Naive B cell (primary cell): ENCODE measurements around the gene NRXN2. TPM values are rescaled to one million over a fixed set of nuclear protein-coding genes. Genes with fewer than 3 reads are reported as not detected.

Source experiments
- ATAC-seq, 2 donors: fragments of 150-1000 bp; cut with Tn5 transposase; 2 replicates each; pipeline ENCODE4 v1.10.0; 2021; ENCODE audit warnings: low read depth in 2 of 2, mild to moderate bottlenecking in 2 of 2, moderate library complexity in 2 of 2
- DNase-seq: peaks from one replicate; pipeline ENCODE4 v3.0.0; 2022
- H3K27ac Mint-ChIP-seq, 6 donors: one replicate each; pipeline ENCODE4 v1.8.0; 2020 to 2022; ENCODE audit warnings: mild to moderate bottlenecking in 6 of 6, mixed read lengths in 6 of 6, moderate library complexity in 5 of 6, inconsistent platforms in 2 of 6
- H3K27me3 Mint-ChIP-seq, 3 donors: one replicate each; pipeline ENCODE4 v1.8.0; 2021 to 2022; ENCODE audit warnings: mixed read lengths in 3 of 3, mild to moderate bottlenecking in 1 of 3
- H3K36me3 Mint-ChIP-seq, 2 donors: one replicate each; pipeline ENCODE4 v1.8.0; 2020 to 2022; ENCODE audit warnings: mixed read lengths in 2 of 2, inconsistent platforms in 1 of 2, mild to moderate bottlenecking in 1 of 2
- H3K4me1 Mint-ChIP-seq, 3 donors: one replicate each; pipeline ENCODE4 v1.8.0; 2020 to 2022; ENCODE audit warnings: mixed read lengths in 3 of 3, inconsistent platforms in 1 of 3, mild to moderate bottlenecking in 1 of 3, moderate library complexity in 1 of 3
- H3K4me3 Mint-ChIP-seq, 8 donors: one replicate each; pipeline ENCODE4 v1.8.0; 2020 to 2022; ENCODE audit warnings: mild to moderate bottlenecking in 8 of 8, mixed read lengths in 8 of 8, moderate library complexity in 8 of 8, inconsistent platforms in 2 of 8
- H3K9me3 Mint-ChIP-seq, 7 donors: one replicate each; pipeline ENCODE4 v1.8.0; 2020 to 2022; ENCODE audit warnings: mixed read lengths in 7 of 7, mild to moderate bottlenecking in 5 of 7, inconsistent platforms in 2 of 7, moderate library complexity in 1 of 7
- polyA plus RNA-seq, 6 donors: library from polyadenylated mRNA; unstranded; fragments of 300-500 nt; fragmentation: Illumina TruSeq; gene quantifications; one replicate each; pipeline ENCODE4 v1.2.3, GENCODE V29; 2021; ENCODE audit warnings: low read depth in 6 of 6

NRXN2 gene
- polyA plus RNA-seq, 6 donors from 2014 or later, result not detected

DNA sequence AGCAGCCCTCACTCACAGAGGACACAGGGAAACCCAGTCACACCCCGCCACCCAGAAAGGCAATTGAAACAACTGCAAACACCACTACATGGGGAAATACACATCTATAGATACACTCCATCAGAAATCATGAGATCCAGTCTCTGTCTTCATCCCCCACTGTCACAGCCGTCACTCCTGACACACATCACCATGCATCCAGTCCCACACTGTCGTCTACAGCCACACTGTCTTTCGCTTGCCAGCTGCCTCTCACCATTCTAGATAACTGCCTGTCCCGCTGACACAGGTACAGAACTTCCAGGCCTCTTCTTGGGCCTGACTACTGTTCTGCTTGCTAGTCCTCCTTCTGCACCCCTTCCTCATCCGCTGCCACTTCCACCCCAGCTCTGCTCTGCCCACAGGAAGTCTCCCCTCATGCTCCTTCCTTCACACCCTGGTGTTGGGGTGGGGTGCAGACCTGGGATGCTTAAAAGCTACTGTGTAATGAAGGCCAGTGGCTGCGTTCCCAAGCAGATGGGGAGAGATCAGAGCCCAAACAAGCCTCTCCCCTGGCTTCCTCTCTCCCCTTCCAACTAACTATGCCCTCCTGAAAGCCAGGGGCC is 89.3 kb downstream of the NRXN2 start:
- peak overlapping the region in 1 of 8 donors; percentile 2 for H3K4me3 Mint-ChIP-seq
- H3K4me1 Mint-ChIP-seq, result peaks cover 22 to 27% (median 24%) of the 10 kb centered on the region in 3 donors
- no peak for DNase-seq
- no peak for ATAC-seq
- peak overlapping the region in 1 of 6 donors; percentile 47 for H3K27ac Mint-ChIP-seq
- H3K27me3 Mint-ChIP-seq, result peaks cover 11 to 20% (median 17%) of the 10 kb centered on the region in 3 donors
- no peaks in the 10 kb centered on the region for H3K9me3 Mint-ChIP-seq
- no peaks in the 10 kb centered on the region for H3K36me3 Mint-ChIP-seq

GRCh38 chr11:64632654-64633053 is 90.3 kb downstream of the NRXN2 start:
- H3K9me3 Mint-ChIP-seq, result no peaks in the 10 kb centered on the region

GRCh38 chr11:64632237-64632636 is 90.8 kb downstream of the NRXN2 start:
- no peaks in the 10 kb centered on the region for H3K36me3 Mint-ChIP-seq
- H3K27me3 Mint-ChIP-seq, result peaks cover 11 to 20% (median 17%) of the 10 kb centered on the region in 3 donors

More at GRCh38 chr11:64632654-64633053, 90.3 kb downstream of the NRXN2 start:
- Mint-ChIP-seq H3K27ac (no peak overlapping the region), H3K27me3 (peaks cover 11 to 20% (median 17%) of the 10 kb centered on the region in 3 donors), H3K4me3 (no peak overlapping the region), H3K36me3 (no peaks in the 10 kb centered on the region), H3K4me1 (peaks cover 19 to 25% (median 24%) of the 10 kb centered on the region in 3 donors)
- ATAC-seq (no peak), DNase-seq (no peak)

DNA sequence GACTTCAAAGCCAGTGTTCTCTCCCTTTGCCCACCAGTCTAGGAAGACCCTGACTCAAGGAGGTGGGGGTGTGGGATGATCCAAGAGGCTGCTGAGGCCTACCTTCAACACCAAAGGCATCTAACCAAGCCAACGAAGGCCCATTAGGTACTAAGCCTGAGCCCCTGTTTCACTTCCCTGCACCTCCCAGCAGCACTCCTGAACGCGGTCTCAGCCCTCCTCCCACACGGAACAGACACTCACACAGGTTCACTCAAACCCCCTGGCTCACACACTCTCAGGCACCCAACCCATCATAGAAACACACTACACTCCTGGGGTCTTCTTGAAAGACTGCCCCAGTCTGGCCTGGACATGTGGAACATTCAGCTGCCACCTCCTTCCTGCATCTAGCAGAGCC is 91.3 kb downstream of the NRXN2 start:
- H3K36me3 Mint-ChIP-seq, result no peaks in the 10 kb centered on the region
- peaks cover 21 to 26% (median 24%) of the 10 kb centered on the region in 3 donors for H3K4me1 Mint-ChIP-seq
- no peaks in the 10 kb centered on the region for H3K9me3 Mint-ChIP-seq
- no peak overlapping the region for H3K4me3 Mint-ChIP-seq
- no peak overlapping the region for H3K27ac Mint-ChIP-seq
- H3K27me3 Mint-ChIP-seq, result peaks cover 11 to 20% (median 17%) of the 10 kb centered on the region in 3 donors
- ATAC-seq, result peak in 1 of 2 donors; percentile 54
- no peak for DNase-seq

More at GRCh38 chr11:64632237-64632636, 90.8 kb downstream of the NRXN2 start:
- ATAC-seq (no peak), DNase-seq (no peak)
- no peaks in the 10 kb centered on the region for H3K9me3 Mint-ChIP-seq
- no peak overlapping the region for H3K27ac Mint-ChIP-seq
- H3K4me3 Mint-ChIP-seq, result no peak overlapping the region
- H3K4me1 Mint-ChIP-seq, result peaks cover 21 to 25% (median 24%) of the 10 kb centered on the region in 3 donors

DNA sequence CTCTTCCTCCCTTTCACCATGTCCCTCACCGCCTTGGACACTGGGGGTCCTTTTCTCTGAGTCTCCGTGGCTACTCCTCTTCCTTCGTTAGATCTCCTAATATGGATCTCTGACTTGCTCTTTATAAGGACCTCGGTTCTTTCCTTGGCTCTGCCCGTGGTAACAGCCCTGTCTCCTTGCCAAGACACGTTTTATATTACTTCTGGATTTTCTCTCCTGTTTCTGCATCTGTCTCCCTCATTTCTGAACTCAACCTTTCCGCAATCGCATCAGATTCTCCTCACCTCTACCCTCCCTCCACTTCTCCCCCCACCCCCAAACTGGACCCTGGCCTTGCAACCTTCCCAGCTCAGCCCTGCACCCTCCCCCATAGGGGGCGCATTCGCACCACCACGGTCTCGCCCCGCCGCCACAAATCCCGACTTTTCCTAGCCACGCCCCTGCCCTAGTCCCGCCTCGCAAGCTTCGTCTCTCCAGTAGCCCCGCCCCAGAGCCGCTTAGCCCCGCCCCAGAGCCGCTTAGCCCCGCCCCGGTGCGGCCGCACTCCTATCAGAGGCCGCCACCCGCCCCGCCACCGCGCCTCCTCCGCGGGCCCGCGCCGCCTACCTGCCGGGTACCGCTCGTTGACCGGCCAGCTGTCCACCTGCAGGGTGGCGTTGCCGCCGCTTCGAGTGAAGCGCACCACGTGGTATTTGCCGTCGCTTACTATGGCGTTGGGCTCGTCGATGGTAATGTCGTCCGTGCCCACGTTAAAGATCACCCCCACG is 93.0 kb downstream of the NRXN2 start:
- peak overlapping the region in 1 of 6 donors; percentile 38 for H3K27ac Mint-ChIP-seq
- DNase-seq, result no peak
- no peak for ATAC-seq
- no peaks in the 10 kb centered on the region for H3K9me3 Mint-ChIP-seq
- no peak overlapping the region for H3K4me3 Mint-ChIP-seq
- H3K4me1 Mint-ChIP-seq, result peaks cover 23 to 33% (median 33%) of the 10 kb centered on the region in 3 donors
- no peaks in the 10 kb centered on the region for H3K36me3 Mint-ChIP-seq
- peaks cover 7 to 13% (median 12%) of the 10 kb centered on the region in 3 donors for H3K27me3 Mint-ChIP-seq

- H3K27ac Mint-ChIP-seq, result peak overlapping the region in 1 of 6 donors; percentile 3
- peaks cover 0 to 5% (median 4%) of the 10 kb centered on the region in 3 donors for H3K27me3 Mint-ChIP-seq
- no peak overlapping the region for H3K4me3 Mint-ChIP-seq
- H3K4me1 Mint-ChIP-seq, result peaks cover 23 to 36% (median 33%) of the 10 kb centered on the region in 3 donors
- no peaks in the 10 kb centered on the region for H3K36me3 Mint-ChIP-seq
- DNase-seq, result no peak
- H3K9me3 Mint-ChIP-seq, result no peaks in the 10 kb centered on the region
- no peak for ATAC-seq
Observed at GRCh38 chr11:64629103-64629502, 93.9 kb downstream of the NRXN2 start.

DNA sequence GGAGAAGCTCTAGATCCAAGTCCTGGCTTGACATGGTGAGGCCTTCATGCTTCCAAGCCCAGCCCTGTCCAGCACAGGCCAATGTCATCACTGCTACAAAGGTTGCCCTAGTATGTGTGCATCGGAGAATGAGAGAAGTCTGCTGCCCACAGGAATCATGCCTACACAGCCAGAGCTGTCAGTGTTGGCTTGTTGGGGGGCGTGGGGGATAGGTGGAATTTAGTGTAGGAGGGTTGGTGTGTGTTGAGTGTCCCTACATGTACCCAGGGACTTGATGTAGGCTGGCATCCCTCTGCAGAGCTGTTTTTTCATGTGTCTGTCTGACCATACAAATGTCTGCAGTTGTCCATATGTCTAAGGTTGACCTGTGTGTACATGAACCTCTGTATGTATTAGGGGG is 94.4 kb downstream of the NRXN2 start:
- no peak overlapping the region for H3K27ac Mint-ChIP-seq
- no peak for ATAC-seq
- H3K4me3 Mint-ChIP-seq, result no peak overlapping the region
- no peaks in the 10 kb centered on the region for H3K36me3 Mint-ChIP-seq
- H3K9me3 Mint-ChIP-seq, result no peaks in the 10 kb centered on the region
- peaks cover 0 to 3% (median 0%) of the 10 kb centered on the region in 3 donors for H3K27me3 Mint-ChIP-seq
- peaks cover 20 to 31% (median 28%) of the 10 kb centered on the region in 3 donors for H3K4me1 Mint-ChIP-seq
- no peak for DNase-seq

DNA sequence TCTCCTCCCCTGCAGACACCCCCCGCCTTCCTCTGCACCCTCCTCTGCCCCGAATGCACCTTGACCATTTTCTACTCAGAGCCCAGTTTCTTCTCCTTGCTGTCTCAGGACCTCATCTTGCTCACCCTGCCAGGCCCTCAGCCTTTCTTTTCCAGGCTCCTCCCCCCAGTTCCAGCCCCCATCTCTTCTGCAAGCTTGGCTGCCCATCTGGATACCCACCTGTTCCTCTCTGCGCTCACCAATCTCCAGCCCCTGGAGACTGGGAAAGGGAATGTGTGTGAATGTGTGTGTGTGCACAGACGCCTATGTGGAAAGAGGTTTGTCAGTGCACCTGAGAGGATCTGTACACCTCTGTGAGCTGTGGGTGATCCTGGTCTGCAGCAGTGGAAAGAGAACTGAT is 95.6 kb downstream of the NRXN2 start:
- ATAC-seq (no peak), DNase-seq (no peak)
- peak overlapping the region in 1 of 8 donors; percentile 73 for H3K4me3 Mint-ChIP-seq
- H3K9me3 Mint-ChIP-seq, result no peaks in the 10 kb centered on the region
- H3K4me1 Mint-ChIP-seq, result peaks cover 26 to 29% (median 27%) of the 10 kb centered on the region in 3 donors
- H3K36me3 Mint-ChIP-seq, result no peaks in the 10 kb centered on the region
- no peaks in the 10 kb centered on the region for H3K27me3 Mint-ChIP-seq
- H3K27ac Mint-ChIP-seq, result peak overlapping the region in 1 of 6 donors; percentile 61

- Mint-ChIP-seq H3K4me1 (peaks cover 24 to 26% (median 25%) of the 10 kb centered on the region in 3 donors), H3K4me3 (no peak overlapping the region), H3K27me3 (no peaks in the 10 kb centered on the region), H3K9me3 (no peaks in the 10 kb centered on the region), H3K27ac (peak overlapping the region in 1 of 6 donors; percentile 58), H3K36me3 (no peaks in the 10 kb centered on the region)
- DNase-seq, result no peak
- no peak for ATAC-seq
Observed at GRCh38 chr11:64626637-64627036, 96.4 kb downstream of the NRXN2 start.

- H3K27ac Mint-ChIP-seq, result peak overlapping the region in 2 of 6 donors; percentile 69 to 70
- H3K27me3 Mint-ChIP-seq, result no peaks in the 10 kb centered on the region
- DNase-seq (peak; percentile 34), ATAC-seq (peak; percentile 92 to 95)
- H3K4me1 Mint-ChIP-seq, result peaks cover 23 to 34% (median 28%) of the 10 kb centered on the region in 3 donors
- H3K36me3 Mint-ChIP-seq, result no peaks in the 10 kb centered on the region
- H3K9me3 Mint-ChIP-seq, result no peaks in the 10 kb centered on the region
- no peak overlapping the region for H3K4me3 Mint-ChIP-seq
Observed at GRCh38 chr11:64624883-64625481, 98.0 kb downstream of the NRXN2 start.

DNA sequence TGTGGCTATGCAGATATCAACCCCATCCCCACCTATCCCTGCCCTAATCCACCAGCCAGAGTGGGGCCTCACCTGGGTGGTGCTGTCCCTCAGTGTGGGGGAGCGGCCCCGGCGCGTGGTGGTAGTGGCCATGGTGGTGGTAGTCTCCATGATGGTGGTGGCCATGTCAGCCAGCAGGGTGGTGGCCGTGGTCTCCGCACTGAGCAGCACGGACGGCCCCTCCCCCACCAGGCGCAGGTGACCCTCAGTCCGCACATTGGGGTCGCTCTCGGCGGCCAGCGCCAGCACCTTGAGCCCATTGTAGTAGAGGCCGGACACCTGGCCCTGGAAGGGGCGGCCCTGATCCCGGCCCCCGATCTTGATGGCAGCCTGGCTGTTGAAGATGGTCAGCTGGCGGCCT is 100.3 kb downstream of the NRXN2 start:
- DNase-seq, result no peak
- peaks cover 20 to 34% (median 28%) of the 10 kb centered on the region in 3 donors for H3K4me1 Mint-ChIP-seq
- no peaks in the 10 kb centered on the region for H3K36me3 Mint-ChIP-seq
- H3K27ac Mint-ChIP-seq, result peak overlapping the region in 1 of 6 donors; percentile 76
- no peak overlapping the region for H3K4me3 Mint-ChIP-seq
- H3K9me3 Mint-ChIP-seq, result no peaks in the 10 kb centered on the region
- H3K27me3 Mint-ChIP-seq, result no peaks in the 10 kb centered on the region
- no peak for ATAC-seq

DNA sequence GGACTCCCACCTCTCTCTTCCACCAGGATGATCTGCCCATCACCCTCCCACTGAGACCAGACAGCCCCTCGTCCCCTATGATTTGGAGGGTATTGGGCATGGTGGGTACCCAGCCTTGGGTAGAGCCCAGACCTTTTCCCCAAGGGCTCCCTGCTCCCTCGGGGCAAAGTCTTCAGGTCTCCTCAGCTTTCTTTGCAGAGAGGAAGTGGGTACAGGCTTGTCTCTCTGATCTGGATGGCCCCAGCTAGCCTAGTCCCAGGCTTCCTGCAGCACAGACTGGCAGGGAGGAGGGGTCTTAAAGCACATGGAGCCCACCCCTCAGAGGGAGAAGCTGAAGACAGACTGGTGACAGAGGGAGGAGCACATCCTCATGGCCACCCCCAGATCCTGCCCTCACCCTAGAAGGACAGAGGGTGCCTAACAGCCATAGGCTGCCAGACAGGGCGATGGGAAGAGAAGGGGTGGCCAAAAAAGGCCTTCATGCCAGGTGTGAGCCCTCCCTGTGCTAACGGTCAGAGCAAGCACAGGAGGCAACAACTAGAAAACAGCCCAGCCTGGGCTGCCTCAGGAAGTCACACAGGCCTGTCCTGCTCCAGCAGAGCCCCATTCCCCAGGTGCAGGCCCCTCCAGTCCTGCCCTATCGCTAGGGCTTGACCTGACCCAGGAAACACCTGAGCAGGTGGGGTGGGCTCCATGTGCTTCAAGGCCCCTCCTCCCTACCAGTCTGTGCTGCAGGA is 101.5 kb downstream of the NRXN2 start:
- Mint-ChIP-seq H3K27me3 (no peaks in the 10 kb centered on the region), H3K27ac (no peak overlapping the region), H3K4me1 (peaks cover 17 to 34% (median 23%) of the 10 kb centered on the region in 3 donors), H3K4me3 (peak overlapping the region in 1 of 8 donors; percentile 22), H3K9me3 (peaks cover 0 to 1% (median 0%) of the 10 kb centered on the region in 7 donors), H3K36me3 (no peaks in the 10 kb centered on the region)
- DNase-seq, result no peak
- ATAC-seq, result peak in 1 of 2 donors; percentile 29
